Kidney (tissue), 14 donors: ENCODE results near the gene AIFM2. TPM values are rescaled to one million over a fixed set of nuclear protein-coding genes. Genes with fewer than 3 reads are reported as not detected.

Source experiments
- DNase-seq, 5 donors: peaks; one replicate each; pipeline ENCODE4 v3.0.0-alpha.2; 2013 to 2020
- FAIRE-seq: peaks from 2 replicates; lab custom pipeline; 2012; peaks lifted over from hg19 to GRCh38; lab: Jason Lieb, UNC
- H3K27ac ChIP-seq, 2 donors: one replicate each; pipeline ENCODE4 v1.7.0; 2013; ENCODE audit warnings: low read depth in 2 of 2, low read length in 2 of 2, inconsistent platforms in 1 of 2
- H3K27me3 ChIP-seq: one replicate; pipeline ENCODE4 v1.7.1; 2013; ENCODE audit warnings: low read length, inconsistent platforms; ENCODE audit not compliant: control insufficient read depth, insufficient read depth
- H3K36me3 ChIP-seq, 3 donors: one replicate each; pipeline versions ENCODE4 v1.7.0 to v1.7.1; 2013; ENCODE audit warnings: low read length in 3 of 3, control low read depth in 1 of 3, inconsistent platforms in 1 of 3; ENCODE audit not compliant: insufficient read depth in 3 of 3, control insufficient read depth in 2 of 3
- H3K4me1 ChIP-seq, 3 donors: one replicate each; pipeline versions ENCODE4 v1.7.0 to v1.7.1; 2013; ENCODE audit warnings: low read length in 3 of 3, inconsistent platforms in 1 of 3, low read depth in 1 of 3; ENCODE audit not compliant: control insufficient read depth in 2 of 3, insufficient read depth in 2 of 3
- H3K4me3 ChIP-seq, 3 donors: one replicate each; pipeline versions ENCODE4 v1.7.0 to v1.8.1; 2013; ENCODE audit warnings: low read length in 3 of 3, control low read depth in 1 of 3, inconsistent platforms in 1 of 3
- H3K9ac ChIP-seq, 3 donors: one replicate each; pipeline versions ENCODE4 v1.7.0 to v1.7.1; 2013; ENCODE audit warnings: low read length in 3 of 3, control low read depth in 1 of 3, inconsistent platforms in 1 of 3
- H3K9me3 ChIP-seq, 3 donors: one replicate each; pipeline versions ENCODE4 v1.7.0 to v1.7.1; 2013; ENCODE audit warnings: low read length in 3 of 3, control low read depth in 1 of 3, inconsistent platforms in 1 of 3; ENCODE audit not compliant: control insufficient read depth in 2 of 3, insufficient read depth in 1 of 3
- intact Hi-C: fragments of 100-400 bp; cut with DNase I; formaldehyde crosslinking; loops from one replicate; pipeline ENCODE4 v1.11.1; 2022
- polyA plus RNA-seq: library from polyadenylated mRNA; stranded (reverse); fragments of 350-450 nt; fragmentation: Illumina TruSeq; extraction: RNeasy Lipid Tissue Mini Kit (QIAGEN cat#74804); gene quantifications from one replicate; pipeline ENCODE4 v1.2.3, GENCODE V29; 2014; ENCODE audit warnings: low read depth, low replicate concordance; ENCODE audit not compliant: insufficient read depth
- total RNA-seq: library from RNA; stranded (reverse); fragmentation: NEBNext Ultra II Directional; extraction: Animal tissue kit (Norgen Biotek cat#: 25700); gene quantifications from one replicate; pipeline ENCODE4 v1.2.1, GENCODE V29; 2021
- TF ChIP-seq, protein P1 (sequence below): IDR thresholded peaks from 3 replicates; pipeline ENCODE4 v1.5.1; 2012; ENCODE audit warnings: mild to moderate bottlenecking, moderate library complexity, borderline replicate concordance; ENCODE audit not compliant: insufficient read depth; ENCODE audit errors: extremely low read depth
- donor health status: control.
- donor health status: control.
- donor health status: control.
- donor health status: control.
- donor health status: control.
- donor health status: DM: yes; HTN: yes; CAD: no.
- donor health status: Normal renal cell carcinoma (clear cell type).

AIFM2 gene
- total and polyA plus RNA-seq, 2 donors from 2014 or later, result 12.7 to 14.8 TPM

DNA sequence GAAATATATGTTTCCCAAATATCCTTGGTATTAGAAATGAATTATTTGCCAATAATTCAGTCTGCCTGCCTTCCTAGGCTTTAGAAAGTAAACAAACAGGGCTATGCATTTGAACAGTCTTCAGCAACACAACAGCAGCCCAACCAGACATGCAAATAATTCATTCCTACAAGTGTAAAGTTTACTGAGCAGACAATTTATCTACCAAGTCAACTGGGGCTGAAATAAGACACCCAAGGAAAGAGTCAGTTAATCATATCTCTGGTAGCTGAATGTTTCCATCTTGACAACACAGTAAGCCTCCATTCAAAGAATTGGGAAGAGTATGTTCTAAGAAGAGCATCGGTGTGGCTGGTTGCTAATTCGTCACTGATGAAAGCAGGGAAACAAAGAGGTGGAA lies 38.4 kb downstream of the AIFM2 start:
- Histone ChIP-seq H3K4me3 (no peak overlapping the region), H3K9me3 (no peaks in the 10 kb centered on the region), H3K27ac (no peak overlapping the region), H3K4me1 (peaks cover 0 to 5% (median 0%) of the 10 kb centered on the region in 3 donors), H3K36me3 (peaks cover 9 to 10% (median 9%) of the 10 kb centered on the region in 3 donors), H3K27me3 (no peaks in the 10 kb centered on the region), H3K9ac (no peak overlapping the region)
- FAIRE-seq, result no peak
- TF ChIP-seq, protein P1, sequence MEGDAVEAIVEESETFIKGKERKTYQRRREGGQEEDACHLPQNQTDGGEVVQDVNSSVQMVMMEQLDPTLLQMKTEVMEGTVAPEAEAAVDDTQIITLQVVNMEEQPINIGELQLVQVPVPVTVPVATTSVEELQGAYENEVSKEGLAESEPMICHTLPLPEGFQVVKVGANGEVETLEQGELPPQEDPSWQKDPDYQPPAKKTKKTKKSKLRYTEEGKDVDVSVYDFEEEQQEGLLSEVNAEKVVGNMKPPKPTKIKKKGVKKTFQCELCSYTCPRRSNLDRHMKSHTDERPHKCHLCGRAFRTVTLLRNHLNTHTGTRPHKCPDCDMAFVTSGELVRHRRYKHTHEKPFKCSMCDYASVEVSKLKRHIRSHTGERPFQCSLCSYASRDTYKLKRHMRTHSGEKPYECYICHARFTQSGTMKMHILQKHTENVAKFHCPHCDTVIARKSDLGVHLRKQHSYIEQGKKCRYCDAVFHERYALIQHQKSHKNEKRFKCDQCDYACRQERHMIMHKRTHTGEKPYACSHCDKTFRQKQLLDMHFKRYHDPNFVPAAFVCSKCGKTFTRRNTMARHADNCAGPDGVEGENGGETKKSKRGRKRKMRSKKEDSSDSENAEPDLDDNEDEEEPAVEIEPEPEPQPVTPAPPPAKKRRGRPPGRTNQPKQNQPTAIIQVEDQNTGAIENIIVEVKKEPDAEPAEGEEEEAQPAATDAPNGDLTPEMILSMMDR, result no peak
- DNase-seq, result peak in 2 of 5 donors; percentile 25 to 58
- intact Hi-C loops, result no loop called here

DNA sequence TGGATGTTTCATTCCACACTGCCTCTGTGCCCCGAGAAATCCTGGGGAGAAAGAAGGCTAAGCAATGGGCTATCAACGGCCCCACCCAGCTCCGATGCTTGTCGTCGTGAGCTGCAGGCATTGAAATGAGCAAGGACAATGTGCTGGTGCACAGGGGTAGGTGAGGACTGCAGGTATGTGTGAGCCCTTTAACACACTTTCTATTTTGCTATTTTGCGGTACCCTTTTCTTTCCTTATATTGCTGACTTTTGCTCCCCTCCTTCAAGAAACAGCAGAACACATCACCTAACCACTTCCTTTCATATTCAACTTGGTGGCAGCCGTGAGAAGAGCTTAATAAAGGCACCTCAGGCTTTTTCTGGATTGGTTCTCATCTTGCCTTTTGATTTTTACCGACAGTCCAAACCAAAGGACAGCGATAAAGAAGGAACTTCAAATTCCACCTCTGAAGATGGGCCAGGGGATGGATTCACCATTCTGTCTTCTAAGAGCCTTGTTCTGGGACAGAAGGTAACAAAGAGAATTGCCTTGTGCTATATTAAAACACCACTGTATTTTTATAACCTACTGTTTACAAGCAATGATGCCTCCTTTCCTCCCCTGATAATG lies 39.2 kb downstream of the AIFM2 start:
- Histone ChIP-seq H3K27me3 (no peaks in the 10 kb centered on the region), H3K4me3 (no peak overlapping the region), H3K36me3 (peaks cover 9 to 10% (median 9%) of the 10 kb centered on the region in 3 donors), H3K4me1 (peaks cover 0 to 5% (median 0%) of the 10 kb centered on the region in 3 donors), H3K9ac (no peak overlapping the region), H3K9me3 (no peaks in the 10 kb centered on the region), H3K27ac (no peak overlapping the region)
- TF ChIP-seq, protein P1, result no peak
- no peak for FAIRE-seq
- DNase-seq, result no peak
- intact Hi-C loops, result no loop called here

DNA sequence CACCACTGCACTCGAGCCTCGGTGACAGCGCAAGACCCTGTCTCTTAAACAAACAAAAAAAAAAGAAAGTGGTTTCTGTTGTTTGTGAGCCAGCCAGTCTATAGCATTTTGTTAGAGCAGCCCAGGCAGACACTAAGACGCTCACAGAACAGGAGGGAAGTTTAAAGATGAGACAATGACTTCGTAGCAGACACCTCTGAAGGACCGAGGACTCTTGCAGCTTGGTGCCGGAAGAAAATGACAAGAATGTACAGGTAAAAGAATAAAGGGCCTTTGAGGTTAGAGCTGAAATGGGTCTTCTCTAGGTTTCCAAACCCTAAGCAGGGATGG lies 40.3 kb downstream of the AIFM2 start:
- Histone ChIP-seq H3K27me3 (no peaks in the 10 kb centered on the region), H3K4me3 (no peak overlapping the region), H3K27ac (no peak overlapping the region), H3K36me3 (peaks cover 9 to 10% (median 9%) of the 10 kb centered on the region in 3 donors), H3K9me3 (no peaks in the 10 kb centered on the region), H3K4me1 (peaks cover 0 to 5% (median 0%) of the 10 kb centered on the region in 3 donors), H3K9ac (no peak overlapping the region)
- FAIRE-seq (no peak), DNase-seq (no peak)
- TF ChIP-seq, protein P1, result no peak
- intact Hi-C loops, result no loop called here
